Endothelial cell of umbilical vein (primary cell): Measurements from ENCODE around the gene POLR2L.

Experiments used
- EZH2 ChIP-seq: IDR thresholded peaks from 2 replicates; pipeline ENCODE4 v1.6.1; 2012; ENCODE audit warnings: borderline replicate concordance, low read depth, mild to moderate bottlenecking, moderate library complexity, low read length, inconsistent platforms; ENCODE audit not compliant: severe bottlenecking
- JUN ChIP-seq: IDR thresholded peaks from 2 replicates; pipeline ENCODE4 v1.6.1; 2011; ENCODE audit warnings: borderline replicate concordance, low read depth; ENCODE audit not compliant: insufficient read length, insufficient read depth
- MYC ChIP-seq: IDR thresholded peaks from one replicate; pipeline ENCODE4 v1.6.1; 2011; ENCODE audit warnings: mild to moderate bottlenecking, low read depth, low read length
- POLR2A ChIP-seq: IDR thresholded peaks from 2 replicates; pipeline ENCODE4 v1.6.1; 2012; ENCODE audit warnings: low read depth, mild to moderate bottlenecking, control low read depth, low read length
- POLR2AphosphoS5 ChIP-seq: IDR thresholded peaks from 2 replicates; pipeline ENCODE4 v1.6.1; 2012; ENCODE audit warnings: low read depth, mild to moderate bottlenecking, control low read depth, low read length, moderate library complexity; ENCODE audit not compliant: insufficient read depth
- TF ChIP-seq, protein P1 (sequence below): IDR thresholded peaks from 2 replicates; pipeline ENCODE4 v1.6.1; 2011; ENCODE audit not compliant: insufficient read depth, insufficient read length
- TF ChIP-seq, protein P2 (sequence below), 2 donors: IDR thresholded peaks; 1 replicate in 1 of 2; 2 replicates in 1 of 2; pipeline ENCODE4 v1.5.1; 2011; ENCODE audit warnings: low read length in 2 of 2, mild to moderate bottlenecking in 2 of 2, moderate library complexity in 2 of 2, control low read depth in 1 of 2, inconsistent platforms in 1 of 2, low read depth in 1 of 2; ENCODE audit not compliant: insufficient read depth in 1 of 2; ENCODE audit errors: extremely low read depth in 1 of 2

DNA sequence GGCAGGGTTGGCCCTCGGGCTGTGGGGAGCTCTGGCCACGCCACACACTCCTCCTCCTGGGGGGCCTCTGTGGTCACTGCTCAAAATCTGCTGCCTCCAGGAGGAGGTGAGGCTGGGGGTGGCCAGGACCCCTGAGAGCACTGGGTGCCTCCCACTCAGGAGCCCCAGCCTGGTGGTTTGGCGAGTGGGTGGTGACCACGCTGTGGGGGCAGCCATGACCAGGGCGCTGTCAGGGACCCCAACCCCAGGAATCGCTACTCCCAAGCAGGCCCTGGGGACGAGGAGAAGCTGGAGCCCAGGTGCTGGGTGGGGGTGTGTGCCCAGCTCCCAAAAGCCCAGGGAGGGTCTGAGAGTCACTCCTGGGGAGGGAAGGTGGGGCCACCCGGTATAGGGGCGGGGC is 30.5 kb upstream of the POLR2L start:
- TF ChIP-seq, protein P1, sequence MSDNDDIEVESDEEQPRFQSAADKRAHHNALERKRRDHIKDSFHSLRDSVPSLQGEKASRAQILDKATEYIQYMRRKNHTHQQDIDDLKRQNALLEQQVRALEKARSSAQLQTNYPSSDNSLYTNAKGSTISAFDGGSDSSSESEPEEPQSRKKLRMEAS = no peak
- TF ChIP-seq, protein P2, sequence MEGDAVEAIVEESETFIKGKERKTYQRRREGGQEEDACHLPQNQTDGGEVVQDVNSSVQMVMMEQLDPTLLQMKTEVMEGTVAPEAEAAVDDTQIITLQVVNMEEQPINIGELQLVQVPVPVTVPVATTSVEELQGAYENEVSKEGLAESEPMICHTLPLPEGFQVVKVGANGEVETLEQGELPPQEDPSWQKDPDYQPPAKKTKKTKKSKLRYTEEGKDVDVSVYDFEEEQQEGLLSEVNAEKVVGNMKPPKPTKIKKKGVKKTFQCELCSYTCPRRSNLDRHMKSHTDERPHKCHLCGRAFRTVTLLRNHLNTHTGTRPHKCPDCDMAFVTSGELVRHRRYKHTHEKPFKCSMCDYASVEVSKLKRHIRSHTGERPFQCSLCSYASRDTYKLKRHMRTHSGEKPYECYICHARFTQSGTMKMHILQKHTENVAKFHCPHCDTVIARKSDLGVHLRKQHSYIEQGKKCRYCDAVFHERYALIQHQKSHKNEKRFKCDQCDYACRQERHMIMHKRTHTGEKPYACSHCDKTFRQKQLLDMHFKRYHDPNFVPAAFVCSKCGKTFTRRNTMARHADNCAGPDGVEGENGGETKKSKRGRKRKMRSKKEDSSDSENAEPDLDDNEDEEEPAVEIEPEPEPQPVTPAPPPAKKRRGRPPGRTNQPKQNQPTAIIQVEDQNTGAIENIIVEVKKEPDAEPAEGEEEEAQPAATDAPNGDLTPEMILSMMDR (IDR thresholded peaks at IDR 0.05; ENCODE audit: extremely low read depth in 1 of 2, insufficient read depth in 1 of 2, low read depth in 1 of 2, low read length in 2 of 2) = no peak
- TF ChIP-seq POLR2AphosphoS5 (no peak), MYC (no peak), EZH2 (no peak), POLR2A (no peak), JUN (no peak)
